GM20000 (cell line): ENCODE data around the gene MMRN1.

Source experiments
- DNase-seq: peaks from one replicate; pipeline ENCODE4 v3.0.0; 2012; ENCODE audit warnings: low spot score
- TF ChIP-seq, protein P1 (sequence below): IDR thresholded peaks from 2 replicates; pipeline ENCODE4 v1.5.1; 2012; ENCODE audit warnings: mild to moderate bottlenecking, control low read depth; ENCODE audit errors: extremely low read depth, missing control alignments

MMRN1 gene

DNA sequence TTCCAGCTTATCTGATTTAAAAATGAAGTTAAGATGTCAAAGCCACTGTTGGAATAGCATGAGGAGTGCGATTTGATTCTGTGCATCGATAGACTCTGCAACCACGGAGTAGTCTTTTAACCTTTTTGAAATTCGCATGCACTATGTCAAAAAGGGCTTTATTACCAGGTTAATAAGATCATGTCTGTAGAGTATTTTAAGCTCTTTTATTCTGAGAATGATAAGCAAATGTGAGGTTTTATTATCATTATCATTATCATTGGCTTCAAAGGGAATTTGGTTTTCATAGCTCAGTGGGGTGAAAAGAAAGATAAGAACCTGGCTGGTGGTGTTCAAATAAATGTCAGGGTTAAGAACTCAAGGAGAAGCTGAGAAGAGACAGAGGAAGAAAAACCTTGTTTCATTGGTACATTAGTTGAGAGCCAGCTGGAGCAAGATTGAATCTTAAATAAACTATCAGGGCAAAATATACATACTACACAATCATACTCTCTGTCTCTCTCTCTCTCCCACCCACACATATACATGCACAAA is 102.6 kb downstream of the MMRN1 start:
- DNase-seq: no peak
- TF ChIP-seq, protein P1, sequence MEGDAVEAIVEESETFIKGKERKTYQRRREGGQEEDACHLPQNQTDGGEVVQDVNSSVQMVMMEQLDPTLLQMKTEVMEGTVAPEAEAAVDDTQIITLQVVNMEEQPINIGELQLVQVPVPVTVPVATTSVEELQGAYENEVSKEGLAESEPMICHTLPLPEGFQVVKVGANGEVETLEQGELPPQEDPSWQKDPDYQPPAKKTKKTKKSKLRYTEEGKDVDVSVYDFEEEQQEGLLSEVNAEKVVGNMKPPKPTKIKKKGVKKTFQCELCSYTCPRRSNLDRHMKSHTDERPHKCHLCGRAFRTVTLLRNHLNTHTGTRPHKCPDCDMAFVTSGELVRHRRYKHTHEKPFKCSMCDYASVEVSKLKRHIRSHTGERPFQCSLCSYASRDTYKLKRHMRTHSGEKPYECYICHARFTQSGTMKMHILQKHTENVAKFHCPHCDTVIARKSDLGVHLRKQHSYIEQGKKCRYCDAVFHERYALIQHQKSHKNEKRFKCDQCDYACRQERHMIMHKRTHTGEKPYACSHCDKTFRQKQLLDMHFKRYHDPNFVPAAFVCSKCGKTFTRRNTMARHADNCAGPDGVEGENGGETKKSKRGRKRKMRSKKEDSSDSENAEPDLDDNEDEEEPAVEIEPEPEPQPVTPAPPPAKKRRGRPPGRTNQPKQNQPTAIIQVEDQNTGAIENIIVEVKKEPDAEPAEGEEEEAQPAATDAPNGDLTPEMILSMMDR: no peak

- DNase-seq: no peak
Measured at GRCh38 chr4:89998469-89999011, 103.9 kb downstream of the MMRN1 start.

DNA sequence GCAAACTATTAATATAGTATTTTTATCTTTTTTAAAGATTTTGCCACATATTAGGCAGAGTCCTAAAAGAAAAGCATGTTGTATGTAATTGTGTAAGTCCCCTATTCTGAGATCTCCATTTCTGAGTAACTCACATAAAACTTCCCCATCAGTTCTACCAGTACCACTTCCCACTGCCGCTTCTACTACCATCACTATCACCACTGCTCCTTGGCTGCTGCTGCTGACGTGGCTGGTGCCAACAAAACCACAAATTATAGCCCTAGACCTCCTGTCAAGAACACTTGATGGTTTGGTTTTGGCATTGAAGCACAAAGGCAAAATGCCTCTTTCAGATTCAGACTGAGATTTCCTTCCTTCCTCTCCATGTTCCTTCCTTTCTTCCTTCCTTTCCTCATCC is 106.4 kb downstream of the MMRN1 start:
- TF ChIP-seq, protein P1: no peak
- no peak for DNase-seq

More at GRCh38 chr4:89998469-89999011, 103.9 kb downstream of the MMRN1 start:
- TF ChIP-seq, protein P1: no peak

- TF ChIP-seq, protein P1: no peak
- no peak for DNase-seq
Measured at GRCh38 chr4:90002441-90003062, 107.9 kb downstream of the MMRN1 start.
